NCI-H2227 treated with DMSO at 0.1 percent for 48 hours (cell line): ENCODE data around the gene KCNMB1.
A peak's percentile ranks its signal among the peaks of the same experiment; 100 is the strongest.

Source experiments
- DNase-seq: peaks from one replicate; lab custom pipeline; 2025; lab: John Stamatoyannopoulos, UW

Gene KCNMB1

GRCh38 chr5:170341545-170341944 lies 47.6 kb downstream of the KCNMB1 start:
- DNase-seq, result no peak

GRCh38 chr5:170339780-170340167 lies 49.4 kb downstream of the KCNMB1 start:
- DNase-seq, result no peak

GRCh38 chr5:170338933-170339779 lies 50.0 kb downstream of the KCNMB1 start:
- no peak for DNase-seq

GRCh38 chr5:170338291-170338690 lies 50.9 kb downstream of the KCNMB1 start:
- no peak for DNase-seq

GRCh38 chr5:170337045-170337733 lies 52.0 kb downstream of the KCNMB1 start:
- peak; percentile 55 for DNase-seq

- DNase-seq, result no peak
Observed at GRCh38 chr5:170336065-170336464, 53.1 kb downstream of the KCNMB1 start.

- no peak for DNase-seq
Observed at GRCh38 chr5:170334626-170335025, 54.5 kb downstream of the KCNMB1 start.

GRCh38 chr5:170333161-170333910 lies 55.8 kb downstream of the KCNMB1 start:
- DNase-seq, result peak; percentile 27

GRCh38 chr5:170332058-170332457 lies 57.1 kb downstream of the KCNMB1 start:
- no peak for DNase-seq

- DNase-seq, result no peak
Observed at GRCh38 chr5:170330568-170331054, 58.6 kb downstream of the KCNMB1 start.

- DNase-seq, result no peak
Observed at GRCh38 chr5:170329524-170329923, 59.6 kb downstream of the KCNMB1 start.

- DNase-seq, result no peak
Observed at GRCh38 chr5:170327829-170328228, 61.3 kb downstream of the KCNMB1 start.

- DNase-seq, result no peak
Observed at GRCh38 chr5:170327168-170327567, 62.0 kb downstream of the KCNMB1 start.
